Measurements from ENCODE around the gene ASH1L. TPM values are rescaled to one million over a fixed set of nuclear protein-coding genes. Genes with fewer than 3 reads are reported as not detected.
"Not testable (repeated sequence)": the region's sequence is repeated elsewhere in the genome, so short reads cannot be mapped to it uniquely, and the experiment has no call there.

The ASH1L gene
- total RNA-seq, 3 donors from 2014 or later, result 83.2 to 103 (median 85.6) TPM

DNA sequence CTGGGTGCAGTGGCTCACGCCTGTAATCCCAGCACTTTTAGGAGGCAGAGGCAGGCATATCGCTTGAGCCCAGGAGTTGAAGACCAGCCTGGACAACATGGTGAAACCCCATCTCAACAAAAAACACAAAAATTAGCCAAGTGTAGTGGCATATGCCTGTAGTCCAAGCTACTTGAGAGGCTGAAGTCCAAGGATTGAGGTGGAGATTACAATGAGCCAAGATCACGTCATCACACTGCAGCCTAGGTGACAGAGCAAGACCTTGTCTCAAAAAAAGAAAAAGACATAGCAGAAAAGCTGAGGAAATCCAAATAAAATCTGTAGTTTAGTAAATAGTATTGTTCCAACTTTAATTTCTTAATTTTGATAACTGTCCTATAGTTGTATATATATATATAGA, 11.5 kb upstream of the ASH1L start:
- H3K27me3 ChIP-seq, result no peaks in the 10 kb centered on the region
- no peak for DNase-seq (ENCODE audit: low spot score in 2 of 2)
- no peak overlapping the region for H3K4me3 ChIP-seq
- no peak for TF ChIP-seq CTCF (IDR thresholded peaks at IDR 0.05)
- no peak for TF ChIP-seq POLR2AphosphoS5 (IDR thresholded peaks at IDR 0.05)
- no peak for TF ChIP-seq POLR2A (IDR thresholded peaks at IDR 0.05)
- no peaks in the 10 kb centered on the region for H3K36me3 ChIP-seq
- no peaks in the 10 kb centered on the region for H3K4me1 ChIP-seq
- no peak overlapping the region for H3K27ac ChIP-seq
- intact Hi-C loops (cut with DNase I; ENCODE audit: low total_unique reads), result no loop called here
- no peaks in the 10 kb centered on the region for H3K9me3 ChIP-seq

DNA sequence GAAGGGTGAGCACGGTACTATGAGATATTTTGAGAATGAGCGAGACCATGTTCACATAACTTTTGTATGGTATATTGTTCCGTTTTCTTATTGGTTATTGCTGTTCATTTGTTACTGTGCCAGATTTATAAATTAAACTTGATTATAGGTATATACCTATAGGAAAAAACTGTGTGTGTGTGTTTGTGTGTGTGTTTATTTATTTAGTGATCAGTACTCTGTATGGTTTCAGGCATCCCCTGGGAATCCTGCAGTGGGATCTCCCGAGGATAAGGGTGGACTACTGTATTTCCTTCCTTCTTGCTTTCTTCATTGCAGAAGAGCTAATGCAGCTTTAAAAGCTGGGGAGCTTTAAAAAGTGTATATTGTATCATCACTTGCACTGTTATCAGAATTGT, 8.0 kb upstream of the ASH1L start:
- intact Hi-C loops (cut with DNase I; ENCODE audit: low total_unique reads), result no loop called here
- H3K4me1 ChIP-seq, result no peaks in the 10 kb centered on the region
- H3K4me3 ChIP-seq, result no peak overlapping the region
- H3K27me3 ChIP-seq, result no peaks in the 10 kb centered on the region
- H3K9me3 ChIP-seq, result no peaks in the 10 kb centered on the region
- TF ChIP-seq POLR2A (IDR thresholded peaks at IDR 0.05) (no peak), POLR2AphosphoS5 (IDR thresholded peaks at IDR 0.05) (no peak), CTCF (IDR thresholded peaks at IDR 0.05) (no peak)
- no peaks in the 10 kb centered on the region for H3K36me3 ChIP-seq
- no peak overlapping the region for H3K27ac ChIP-seq
- DNase-seq (ENCODE audit: low spot score in 2 of 2), result no peak

GRCh38 chr1:155569988-155570592, 7.5 kb upstream of the ASH1L start:
- no peaks in the 10 kb centered on the region for H3K36me3 ChIP-seq
- no peaks in the 10 kb centered on the region for H3K27me3 ChIP-seq
- no peak for TF ChIP-seq POLR2A (IDR thresholded peaks at IDR 0.05)
- TF ChIP-seq POLR2AphosphoS5 (IDR thresholded peaks at IDR 0.05), result no peak
- no peak for TF ChIP-seq CTCF (IDR thresholded peaks at IDR 0.05)
- no peak overlapping the region for H3K4me3 ChIP-seq
- no peaks in the 10 kb centered on the region for H3K9me3 ChIP-seq
- DNase-seq (ENCODE audit: low spot score in 2 of 2), result no peak
- H3K27ac ChIP-seq, result no peak overlapping the region
- intact Hi-C loops (cut with DNase I; ENCODE audit: low total_unique reads), result no loop called here
- H3K4me1 ChIP-seq, result no peaks in the 10 kb centered on the region

- intact Hi-C loops (cut with DNase I; ENCODE audit: low total_unique reads); H3K9me3 ChIP-seq; H3K36me3 ChIP-seq; DNase-seq (ENCODE audit: low spot score in 2 of 2); H3K27me3 ChIP-seq; H3K4me1 ChIP-seq: not testable (repeated sequence)
- Histone ChIP-seq H3K27ac (peak overlapping the region; percentile 95 to 100), H3K4me3 (peak overlapping the region; percentile 75 to 99 (median 81))
Measured at GRCh38 chr1:155563377-155564022, 897 bp upstream of the ASH1L start.

DNA sequence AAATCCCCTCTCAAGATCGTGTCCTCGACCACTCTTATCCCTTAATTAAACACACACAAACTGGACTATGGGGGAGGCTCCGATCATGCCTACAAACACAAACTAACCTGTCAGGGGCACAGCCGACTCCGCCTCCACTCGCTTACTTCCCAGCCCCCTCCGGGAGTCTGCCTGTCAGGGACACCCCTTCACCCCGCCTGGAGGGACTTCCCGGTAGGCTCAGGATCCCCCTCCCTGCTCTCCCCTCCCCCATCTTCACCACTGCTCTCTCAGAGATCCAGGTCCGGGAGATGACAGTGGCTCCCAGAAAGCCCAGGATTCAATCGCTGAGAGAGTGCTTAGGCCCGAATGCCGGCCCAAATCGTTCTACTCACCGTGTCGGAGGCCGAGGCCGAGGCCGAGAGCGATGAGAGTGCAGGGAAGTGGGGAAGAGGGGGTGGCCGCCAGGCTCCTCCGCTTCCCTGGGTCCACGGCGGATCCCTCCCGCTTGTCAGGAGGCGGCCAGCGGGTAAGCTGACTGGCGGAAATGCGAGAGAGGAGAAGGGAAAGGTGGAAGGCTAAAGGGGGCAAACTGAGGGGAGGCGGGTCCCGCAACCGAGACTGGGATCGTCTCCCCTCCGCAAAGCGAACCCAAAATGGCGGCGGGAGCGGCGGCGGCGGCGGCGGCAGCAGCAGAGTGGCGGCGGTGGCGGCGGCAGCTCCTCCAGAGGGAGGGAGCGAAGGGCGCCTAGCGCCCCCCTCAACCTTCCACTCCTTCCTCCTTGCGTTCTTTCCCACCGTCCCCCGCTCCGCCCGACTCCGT, 623 bp downstream of the ASH1L start:
- H3K27me3 ChIP-seq; H3K4me1 ChIP-seq; intact Hi-C loops (cut with DNase I; ENCODE audit: low total_unique reads); H3K9me3 ChIP-seq; H3K36me3 ChIP-seq: not testable (repeated sequence)
- Histone ChIP-seq H3K27ac (peak overlapping the region; percentile 95 to 100), H3K4me3 (peak overlapping the region; percentile 75 to 99 (median 81))
- peak; percentile 29 to 53 for DNase-seq (ENCODE audit: low spot score in 2 of 2)
- TF ChIP-seq POLR2AphosphoS5 (IDR thresholded peaks at IDR 0.05), result peak in 1 of 3 donors; percentile 4

DNA sequence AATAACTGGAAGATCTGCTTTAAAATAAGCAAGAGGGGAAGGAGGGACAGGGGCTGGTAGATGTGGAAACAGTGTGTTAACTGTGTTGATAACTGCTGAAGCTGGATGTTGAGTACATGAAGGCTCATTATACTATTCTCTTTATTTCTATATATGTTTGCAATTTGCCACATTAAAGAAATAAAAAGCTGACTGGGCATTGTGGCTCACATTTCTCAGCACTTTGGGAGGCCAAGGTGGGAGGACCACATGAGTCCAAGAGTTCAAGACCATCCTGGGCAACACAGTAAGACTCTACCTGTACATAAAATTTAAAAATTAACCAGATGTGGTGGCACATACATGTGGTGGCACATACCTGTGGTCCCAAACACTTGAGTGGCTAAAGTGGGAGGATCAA, 6.7 kb downstream of the ASH1L start:
- DNase-seq (ENCODE audit: low spot score in 2 of 2), result no peak
- Histone ChIP-seq H3K9me3 (no peaks in the 10 kb centered on the region), H3K27ac (no peak overlapping the region), H3K4me3 (no peak overlapping the region), H3K36me3 (no peaks in the 10 kb centered on the region), H3K4me1 (no peaks in the 10 kb centered on the region), H3K27me3 (no peaks in the 10 kb centered on the region)
- intact Hi-C loops (cut with DNase I; ENCODE audit: low total_unique reads), result no loop called here
- TF ChIP-seq POLR2AphosphoS5 (IDR thresholded peaks at IDR 0.05) (no peak), POLR2A (IDR thresholded peaks at IDR 0.05) (no peak), CTCF (IDR thresholded peaks at IDR 0.05) (no peak)

All from breast epithelium (tissue), 4 donors.